Stimulated activated CD4-positive, alpha-beta T cell treated with anti-CD3 and anti-CD28 coated beads, Interleukin-15, amount 100 ng/mL, for 48 hours (primary cell): ENCODE measurements around the gene TRIM75.
"Not testable (repeated sequence)": the region's sequence is repeated elsewhere in the genome, so short reads cannot be mapped to it uniquely, and the experiment has no call there.

Experiments
- DNase-seq, 2 donors: peaks; one replicate each; pipeline ENCODE4 v3.0.0-alpha.2; 2020; ENCODE audit warnings: low read depth in 2 of 2

Gene TRIM75

DNA sequence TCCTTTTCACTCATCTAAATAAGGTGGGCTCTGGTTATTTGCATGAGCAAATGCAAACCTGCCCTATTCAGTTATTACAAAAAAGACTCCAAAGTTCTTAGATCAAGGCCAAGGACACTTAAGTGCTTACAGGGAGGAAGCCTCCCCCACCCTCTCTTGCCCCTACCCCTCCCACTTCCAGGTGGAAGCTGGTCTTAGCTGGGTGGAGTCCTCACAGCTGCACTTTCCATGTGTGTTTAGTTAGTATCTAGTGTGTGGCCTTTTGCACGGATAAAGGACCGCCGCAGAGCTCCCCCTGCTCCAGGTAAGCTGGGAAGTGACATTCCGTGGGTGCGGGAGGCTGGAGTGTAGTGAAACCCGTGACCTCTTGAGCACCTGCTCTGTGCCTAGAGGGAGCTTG is at the start of gene TRIM75:
TSS of gene TRIM75 (plus strand) at position 222 of the 400 bp plus-strand sequence. CDS start 5,282 bp downstream, outside the sequence.
- no peak for DNase-seq

DNA sequence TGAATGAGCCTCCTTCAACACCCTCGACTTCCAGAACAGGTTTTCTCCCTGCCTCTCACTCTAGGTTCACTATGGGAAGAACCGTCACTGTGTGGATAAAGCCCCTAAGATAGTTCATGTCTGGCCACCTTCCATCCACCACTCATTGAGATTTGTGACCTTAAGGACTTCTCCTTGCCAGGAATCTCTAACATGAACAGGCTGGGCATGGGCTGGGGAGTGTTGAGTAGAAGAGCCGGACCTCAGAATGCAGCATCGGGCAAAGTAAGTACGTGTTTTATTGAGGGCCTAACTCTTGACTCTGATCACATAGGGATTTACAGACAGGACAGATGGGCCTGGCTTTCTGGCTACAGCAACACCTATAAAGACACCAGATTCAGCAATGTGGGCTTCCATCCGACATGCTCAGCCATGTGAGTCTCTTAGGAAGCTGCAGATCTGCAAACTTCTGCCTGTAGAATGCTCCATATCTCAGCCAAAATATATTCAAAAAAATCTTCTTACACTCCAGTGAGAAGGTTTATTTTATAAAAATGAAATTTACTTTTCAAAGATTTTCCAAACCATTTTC is 48.2 kb upstream of the TRIM75 start:
- DNase-seq = no peak

DNA sequence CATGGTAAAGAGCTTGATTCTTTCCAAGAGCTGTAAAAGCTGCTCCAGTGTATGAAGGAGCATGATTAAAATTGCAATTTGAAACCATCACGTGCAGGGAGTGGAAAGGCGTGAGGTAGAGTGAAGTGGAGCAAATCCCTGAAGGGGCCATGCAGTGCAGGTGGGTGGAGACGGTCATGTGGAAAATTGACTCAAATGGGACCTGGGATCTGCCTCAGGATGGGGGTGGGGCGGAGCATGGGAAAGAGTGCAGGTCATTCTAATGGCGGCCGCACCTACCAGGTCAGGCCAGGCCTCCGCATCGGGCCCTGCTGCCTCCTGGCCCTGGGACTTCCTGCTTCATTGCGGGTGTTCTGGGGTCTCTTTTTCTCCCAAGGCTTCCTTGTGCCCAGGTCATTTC is 47.2 kb upstream of the TRIM75 start:
- DNase-seq = no peak

DNA sequence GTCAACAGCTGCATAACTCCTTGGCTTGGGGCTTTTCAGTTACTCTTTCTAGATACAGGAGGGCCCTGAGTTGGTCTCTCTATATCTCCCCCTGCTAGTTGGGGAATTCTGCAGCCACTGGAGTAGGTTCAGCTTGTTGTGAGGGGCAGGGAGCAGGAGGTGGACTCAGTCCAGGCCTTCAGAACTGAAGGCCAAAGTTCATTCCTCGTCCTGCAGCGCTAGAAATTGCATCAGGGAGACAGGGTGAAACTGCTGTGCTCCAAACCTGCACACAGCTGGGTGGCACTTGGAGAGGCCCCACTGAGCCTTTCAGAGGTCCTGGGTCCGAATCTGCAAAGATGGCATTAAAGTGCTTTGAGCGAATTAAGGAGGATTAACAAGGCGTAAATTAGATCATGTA is 46.8 kb upstream of the TRIM75 start:
- no peak for DNase-seq

DNA sequence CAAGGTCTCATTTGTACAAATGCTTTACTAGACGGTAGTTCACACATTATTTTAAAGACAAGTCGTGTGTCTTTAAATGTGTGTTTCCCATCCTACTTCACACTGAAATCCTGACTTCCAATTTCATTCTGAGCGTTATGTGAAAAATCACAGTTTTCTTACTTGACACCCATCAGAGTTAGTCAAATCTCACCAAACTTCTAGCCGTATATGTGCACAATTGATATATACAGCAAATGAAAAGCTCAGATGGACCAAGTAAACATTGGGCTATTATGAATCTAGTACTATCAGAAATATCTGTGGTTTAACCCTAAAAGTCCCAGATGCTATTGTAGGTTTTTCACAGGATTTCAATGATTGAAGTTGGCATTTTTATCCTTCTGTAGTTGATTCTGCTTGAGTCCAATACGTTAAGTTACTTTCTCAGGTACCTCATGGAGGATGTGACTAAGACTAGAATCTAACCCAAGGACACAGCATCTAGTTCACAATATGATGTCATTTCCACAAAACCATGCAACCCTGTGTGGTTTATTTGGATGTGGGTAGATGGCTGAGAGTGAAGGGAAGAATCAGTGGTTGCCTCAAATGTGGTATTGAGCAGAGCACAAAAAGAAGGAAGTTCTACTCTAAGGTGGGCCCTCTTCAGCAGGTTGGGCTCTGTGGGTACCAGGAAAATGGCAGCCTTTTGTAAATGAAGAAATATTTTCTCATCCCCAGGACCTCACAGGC is 44.0 kb upstream of the TRIM75 start:
- DNase-seq = no peak

DNA sequence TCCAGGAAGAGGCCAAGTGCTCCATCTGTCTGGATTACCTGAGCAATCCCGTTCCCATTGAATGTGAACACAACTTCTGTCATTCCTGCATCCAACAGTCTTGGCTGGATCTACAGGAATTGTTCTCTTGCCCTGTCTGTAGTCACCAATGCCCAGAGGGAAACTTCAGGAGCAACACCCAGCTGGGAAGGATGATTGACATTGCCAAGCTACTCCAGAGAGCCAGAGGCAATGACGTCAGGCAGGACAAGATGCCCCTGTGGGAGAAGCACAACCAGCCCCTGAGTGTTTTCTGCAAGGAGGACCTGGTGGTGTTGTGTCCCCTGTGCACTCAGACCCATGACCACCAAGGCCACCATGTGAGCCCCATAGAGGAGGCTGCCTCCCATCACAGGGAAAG is 43.2 kb upstream of the TRIM75 start:
- DNase-seq = no peak

DNA sequence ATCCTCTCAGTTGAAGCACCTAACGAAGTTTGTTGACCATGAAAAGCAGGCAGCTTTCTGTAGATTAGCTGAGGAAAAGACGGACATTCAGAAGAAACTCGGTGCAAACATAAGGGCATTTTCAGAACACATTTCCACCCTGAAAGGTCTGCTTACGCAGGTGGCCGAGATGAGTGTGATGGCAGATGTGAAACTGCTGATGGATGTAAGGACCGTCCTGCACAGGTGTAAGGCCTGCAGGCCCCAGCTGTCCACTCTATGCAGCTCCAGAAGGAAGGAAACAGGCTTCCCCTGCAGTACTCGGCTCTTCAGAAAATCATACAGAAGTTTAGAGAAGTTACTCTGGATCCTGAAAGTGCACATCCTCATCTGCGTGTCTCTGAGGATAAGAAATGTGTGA is 42.7 kb upstream of the TRIM75 start:
- no peak for DNase-seq

DNA sequence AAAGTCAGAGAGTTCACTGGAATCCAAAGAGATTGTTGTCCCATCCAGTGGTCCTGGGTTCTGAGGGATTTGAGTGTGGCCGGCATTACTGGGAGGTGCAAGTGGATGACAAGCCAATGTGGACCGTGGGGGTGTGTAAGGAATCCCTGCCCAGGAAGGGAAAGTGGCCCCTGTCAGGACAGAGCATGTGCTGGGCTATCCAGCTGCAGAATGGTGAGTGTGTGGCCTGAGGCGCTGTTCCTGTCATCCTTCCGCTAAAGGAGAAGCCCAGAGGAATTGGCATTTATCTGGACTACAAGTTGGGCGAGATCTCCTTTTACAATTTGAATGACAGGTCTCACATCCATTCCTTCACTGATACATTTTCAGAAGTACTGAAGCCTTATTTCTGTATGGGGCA is 42.3 kb upstream of the TRIM75 start:
- DNase-seq = no peak

DNA sequence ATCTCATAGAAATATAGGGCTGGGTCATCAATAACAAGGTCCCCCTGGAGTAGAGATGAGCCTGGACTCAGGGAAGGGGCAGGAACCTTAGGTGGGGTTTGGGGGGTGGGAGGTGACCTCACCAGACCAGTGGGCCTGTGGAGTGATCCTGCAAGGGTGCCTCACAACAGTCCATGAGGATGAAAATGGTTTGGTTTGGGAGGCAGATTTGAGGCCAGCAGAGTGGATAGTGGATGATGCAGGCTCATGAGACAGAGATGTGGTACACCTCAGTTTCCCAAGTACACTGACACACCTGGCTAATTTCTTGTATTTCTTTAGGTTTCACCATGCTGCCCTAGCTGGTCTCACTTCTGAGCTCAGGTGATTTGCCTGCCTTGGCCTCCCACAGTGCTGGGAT is 40.0 kb upstream of the TRIM75 start:
- no peak for DNase-seq

DNA sequence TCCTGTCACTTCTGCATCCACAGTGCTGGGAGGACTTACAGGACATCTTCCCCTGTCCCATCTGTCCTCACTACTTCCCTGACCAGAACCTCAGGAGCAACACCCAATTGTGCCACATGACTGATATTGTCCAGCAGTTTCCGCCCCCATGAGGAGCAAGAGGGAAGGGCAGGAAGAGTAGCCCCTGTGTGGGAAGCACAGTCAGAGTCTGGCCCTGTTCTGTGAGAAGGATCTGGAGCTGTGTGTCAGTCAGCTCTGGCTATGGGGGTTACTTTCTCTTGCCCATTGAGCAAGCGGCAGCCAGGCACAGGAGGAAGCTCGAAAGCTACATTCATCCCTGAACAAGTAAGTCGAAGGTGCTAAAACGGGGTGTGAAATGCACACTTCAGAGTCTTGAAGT is 36.7 kb upstream of the TRIM75 start:
- DNase-seq = no peak

DNA sequence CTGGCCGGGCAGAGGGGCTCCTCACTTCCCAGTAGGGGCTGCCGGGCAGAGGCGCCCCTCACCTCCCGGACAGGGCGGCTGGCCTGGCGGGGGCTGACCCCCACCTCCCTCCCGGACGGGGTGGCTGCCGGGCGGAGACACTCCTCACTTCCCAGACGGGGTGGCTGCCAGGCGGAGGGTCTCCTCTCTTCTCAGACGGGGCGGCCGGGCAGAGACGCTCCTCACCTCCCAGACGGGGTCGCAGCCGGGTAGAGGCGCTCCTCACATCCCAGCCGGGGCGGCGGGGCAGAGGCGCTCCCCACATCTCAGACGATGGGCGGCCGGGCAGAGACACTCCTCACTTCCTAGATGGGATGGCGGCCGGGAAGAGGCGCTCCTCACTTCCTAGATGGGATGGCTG is 33.7 kb upstream of the TRIM75 start:
- not testable (repeated sequence) for DNase-seq

DNA sequence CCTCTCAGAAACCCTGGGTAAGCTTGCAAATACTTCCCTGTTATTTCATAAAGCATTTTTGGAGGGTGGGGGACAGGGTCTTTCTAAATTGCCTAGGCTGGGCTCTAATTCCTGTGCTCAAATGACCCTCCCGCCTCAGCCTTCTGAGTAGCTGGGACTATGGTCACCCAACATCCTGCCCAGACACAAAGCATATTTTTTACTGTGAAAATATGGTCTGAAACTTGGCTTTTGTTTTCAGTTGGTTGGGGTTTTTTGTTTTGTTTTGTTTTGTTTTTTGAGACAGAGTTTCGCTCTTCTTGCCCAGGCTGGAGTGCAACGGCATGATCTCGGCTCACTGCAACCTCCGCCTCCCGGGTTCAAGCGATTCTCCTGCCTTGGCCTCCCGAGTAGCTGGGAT is 27.9 kb upstream of the TRIM75 start:
- DNase-seq = not testable (repeated sequence)

DNA sequence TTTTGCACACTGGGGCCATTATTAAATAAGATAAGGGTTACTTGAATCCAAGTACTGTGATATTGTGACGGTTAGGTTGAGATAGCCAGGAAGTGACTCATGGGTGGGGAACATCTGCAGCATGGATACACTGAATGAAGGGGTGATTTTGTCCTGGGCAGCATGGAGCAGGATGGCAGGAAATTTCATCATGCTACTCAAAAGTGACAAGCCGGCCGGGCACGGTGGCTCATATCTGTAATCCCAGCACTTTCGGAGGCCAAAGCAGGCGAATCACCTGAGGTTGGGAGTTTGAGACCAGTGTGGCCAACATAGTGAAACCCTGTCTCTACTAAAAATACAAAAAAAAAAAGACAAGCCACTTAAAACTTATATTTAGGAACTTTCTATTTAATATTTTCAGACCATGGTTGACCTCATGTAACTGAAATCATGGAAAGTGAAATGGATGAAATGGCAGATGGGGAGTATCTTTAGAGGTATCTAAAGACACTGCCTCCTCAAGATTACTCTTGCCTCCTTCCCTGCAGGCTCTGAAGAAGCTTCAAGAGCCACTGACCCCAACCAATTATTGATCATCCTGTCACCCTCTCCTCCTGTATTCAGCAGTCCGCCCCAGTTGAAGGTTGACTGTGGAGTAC is 25.8 kb upstream of the TRIM75 start:
- no peak for DNase-seq

DNA sequence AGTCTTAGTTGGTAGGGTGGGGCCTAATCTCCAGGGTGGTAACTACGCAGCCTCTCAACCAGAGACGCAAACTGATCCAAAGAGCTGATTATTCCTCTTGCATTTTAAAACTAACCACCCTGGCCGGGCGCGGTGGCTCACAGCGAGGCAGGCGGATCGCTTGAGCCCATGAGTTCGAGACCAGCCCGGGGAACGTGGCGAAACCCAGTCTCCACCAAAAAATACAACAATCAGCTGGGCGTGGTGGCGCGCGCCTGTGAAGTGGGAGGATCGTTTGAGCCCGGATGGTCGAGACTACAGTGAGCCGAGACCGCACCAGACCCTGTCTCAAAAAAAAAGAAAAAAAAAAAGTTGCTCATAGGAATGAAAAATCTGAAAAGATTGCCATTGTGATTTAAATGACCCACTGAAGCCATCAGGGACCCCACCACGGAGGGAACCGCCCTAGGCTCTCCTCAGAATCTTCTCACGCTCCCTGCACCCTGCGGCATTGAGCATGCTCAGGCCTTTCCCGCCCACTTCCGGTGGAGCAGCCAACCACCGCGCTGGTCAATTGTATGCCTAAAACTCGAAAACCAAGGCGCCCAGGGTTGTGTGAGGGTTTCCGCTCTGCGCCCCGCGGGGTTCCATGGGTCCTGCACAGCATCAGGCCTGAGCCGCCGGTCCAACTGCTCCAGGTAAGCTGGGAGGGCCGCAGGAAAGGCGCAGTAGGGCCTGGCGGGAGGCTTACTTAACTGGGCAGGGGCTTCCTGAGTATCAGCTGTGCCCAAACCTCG is 22.0 kb upstream of the TRIM75 start, which contains the start of gene TRIM60:
TSS of gene TRIM60 (plus strand) at position 564 of the 776 bp plus-strand sequence. CDS start 8,074 bp downstream, outside the sequence.
- DNase-seq = no peak

DNA sequence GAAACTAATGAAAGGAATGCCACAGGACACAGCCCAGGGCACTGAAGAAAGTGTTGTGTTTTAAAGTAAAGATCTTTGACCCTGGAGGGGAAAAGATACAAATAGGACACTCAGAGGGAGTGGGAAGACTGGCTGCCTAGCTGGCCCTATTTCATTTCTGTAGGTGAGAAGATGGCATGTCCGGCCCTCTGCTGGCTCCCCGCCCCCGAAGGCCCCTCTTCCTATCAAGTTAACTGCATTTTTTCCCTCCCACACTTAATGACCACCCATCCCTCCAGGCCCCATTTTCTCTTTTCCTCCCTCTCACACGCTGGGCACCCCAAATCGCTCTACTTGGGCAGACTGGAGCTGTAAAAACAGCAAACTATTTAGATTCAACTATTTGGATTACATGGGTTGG is 5.5 kb upstream of the TRIM75 start:
- no peak for DNase-seq

DNA sequence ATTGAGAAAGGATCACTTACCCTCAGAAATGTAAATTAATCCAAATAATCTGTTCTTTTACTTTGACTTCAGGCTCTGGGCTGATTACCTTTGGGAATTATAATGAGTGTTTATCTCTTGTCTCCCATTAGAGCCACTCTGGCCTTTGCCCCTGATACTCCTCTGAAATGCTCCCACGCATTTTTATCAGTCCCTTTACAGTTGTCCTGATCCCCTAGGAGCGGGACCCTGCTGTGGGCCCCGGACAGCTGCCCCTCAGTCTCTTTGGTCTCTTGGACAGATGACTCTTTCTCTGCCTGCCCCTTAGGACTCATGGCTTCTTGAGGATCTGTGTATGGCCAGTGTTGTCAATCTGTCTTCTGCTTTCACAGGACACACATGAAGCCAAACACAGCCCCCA is 1.0 kb upstream of the TRIM75 start:
- no peak for DNase-seq

DNA sequence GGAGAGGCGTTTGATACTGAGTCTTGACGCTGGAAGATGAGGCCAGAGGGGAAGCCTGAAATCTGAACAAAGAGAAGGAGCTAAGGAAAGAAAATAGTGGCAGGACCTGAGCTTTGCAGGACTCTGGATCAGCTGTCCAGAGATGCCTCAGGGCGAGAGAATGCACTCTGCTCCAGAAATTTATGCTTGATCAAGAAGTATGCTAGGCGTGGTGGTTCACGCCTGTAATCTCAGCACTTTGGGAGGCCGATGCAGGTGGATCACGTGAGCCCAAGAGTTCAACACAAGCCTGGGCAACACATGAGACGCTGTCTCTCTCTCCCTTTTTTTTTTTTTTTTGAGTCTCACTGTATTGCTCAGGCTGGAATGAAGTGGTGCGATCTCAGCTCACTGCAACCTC is 1.9 kb downstream of the TRIM75 start:
- DNase-seq = no peak

DNA sequence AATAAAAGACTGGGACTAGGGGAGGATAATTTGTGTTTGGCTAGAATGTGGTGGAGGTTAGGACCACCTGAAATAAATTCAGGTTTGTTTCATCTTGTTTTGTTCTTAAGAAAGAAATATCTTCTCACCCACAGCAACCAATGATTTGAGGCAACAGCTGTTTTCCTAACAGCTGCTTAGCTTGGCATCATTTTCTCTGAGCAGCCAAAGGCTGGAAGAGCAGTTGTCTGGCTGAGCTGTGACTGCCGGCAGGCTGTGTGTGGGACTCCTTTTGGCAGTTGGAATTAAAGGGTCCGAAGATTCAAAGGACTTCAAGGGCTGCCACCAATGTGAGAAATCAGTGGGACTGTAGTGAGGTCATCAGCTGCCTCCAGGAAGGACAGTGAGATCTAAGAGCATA is 5.0 kb downstream of the TRIM75 start:
- no peak for DNase-seq

DNA sequence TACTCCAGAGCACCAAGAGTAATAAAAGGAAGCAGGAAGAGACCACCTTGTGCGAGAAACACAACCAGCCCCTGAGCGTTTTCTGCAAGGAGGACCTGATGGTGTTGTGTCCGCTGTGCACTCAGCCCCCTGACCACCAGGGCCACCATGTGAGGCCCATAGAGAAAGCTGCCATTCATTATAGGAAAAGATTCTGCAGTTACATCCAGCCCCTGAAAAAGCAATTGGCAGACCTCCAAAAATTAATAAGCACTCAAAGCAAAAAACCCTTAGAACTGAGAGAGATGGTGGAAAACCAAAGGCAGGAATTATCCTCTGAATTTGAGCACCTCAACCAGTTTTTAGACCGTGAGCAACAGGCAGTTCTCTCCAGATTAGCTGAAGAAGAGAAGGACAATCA is 5.7 kb downstream of the TRIM75 start:
- no peak for DNase-seq

DNA sequence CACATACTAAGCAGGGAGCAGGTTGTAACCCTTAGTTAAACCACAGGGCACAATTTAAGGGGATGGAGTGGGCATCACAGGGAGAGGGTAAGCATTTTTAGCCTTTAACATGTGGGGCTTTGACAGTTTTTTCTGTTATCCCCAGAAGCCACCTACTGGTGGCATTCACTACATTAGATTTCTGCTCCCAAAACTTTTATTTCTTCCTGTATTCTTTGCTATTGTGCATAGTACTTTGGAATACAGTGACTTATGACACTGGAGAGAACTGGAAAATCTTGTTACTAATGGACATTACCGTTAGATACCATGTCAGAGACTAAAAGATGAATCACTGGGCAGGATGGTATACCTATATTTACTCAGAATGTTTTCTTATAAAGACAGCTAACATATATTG is 7.3 kb downstream of the TRIM75 start:
- no peak for DNase-seq

DNA sequence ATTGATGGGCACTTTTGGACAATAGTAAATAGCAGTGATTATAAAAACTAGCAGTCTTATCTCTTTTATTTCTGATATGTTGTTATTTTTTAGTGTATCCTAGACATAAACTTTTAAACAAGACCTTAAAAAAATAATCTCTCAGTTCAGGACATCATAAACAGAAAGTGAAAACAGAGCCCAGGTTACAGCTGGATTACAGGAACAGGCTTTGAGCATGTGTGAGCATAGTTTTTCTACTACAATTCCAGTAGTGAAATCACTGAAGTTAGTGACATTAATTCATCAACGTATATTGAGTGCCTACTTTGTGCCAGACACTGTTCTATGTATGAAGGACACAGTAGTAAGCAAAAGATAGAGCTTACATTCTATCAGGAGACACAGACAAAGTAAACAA is 16.9 kb downstream of the TRIM75 start:
- DNase-seq = no peak

DNA sequence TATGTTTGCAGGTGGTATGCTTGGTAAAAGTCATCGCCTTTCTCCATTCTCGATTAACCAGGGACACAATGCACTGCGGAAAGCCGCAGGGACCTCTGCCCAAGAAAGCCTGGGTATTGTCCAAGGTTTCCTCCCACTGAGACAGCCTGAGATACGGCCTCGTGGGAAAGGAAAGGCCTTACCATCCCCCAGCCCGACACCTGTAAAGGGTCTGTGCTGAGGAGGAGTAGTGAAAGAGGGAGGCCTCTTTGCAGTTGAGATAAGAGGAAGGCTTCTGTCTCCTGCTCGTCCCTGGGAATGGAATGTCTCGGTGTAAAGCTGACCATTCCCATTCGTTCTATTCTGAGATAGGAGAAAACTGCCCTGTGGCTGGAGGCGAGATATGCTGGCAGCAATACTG is 19.7 kb downstream of the TRIM75 start:
- not testable (repeated sequence) for DNase-seq
